Measurements from ENCODE around the gene BTF3. TPM values are rescaled to one million over a fixed set of nuclear protein-coding genes. Genes with fewer than 3 reads are reported as not detected.
A peak's percentile ranks its signal among the peaks of the same experiment; 100 is the strongest.
"Not testable (repeated sequence)": the region's sequence is repeated elsewhere in the genome, so short reads cannot be mapped to it uniquely, and the experiment has no call there.

BTF3 gene
- polyA plus RNA-seq, 1 donor from 2014 or later, result 324 TPM

- Histone ChIP-seq H4K20me1 (ENCODE audit: insufficient read depth) (no peaks in the 10 kb centered on the region), H3K4me3 (ENCODE audit: low read length) (no peak overlapping the region), H3K27me3 (ENCODE audit: insufficient read depth, low read depth, low read length) (peaks cover 52% of the 10 kb centered on the region), H3K9me3 (ENCODE audit: low read length) (no peaks in the 10 kb centered on the region), H3K79me2 (replicated peaks; ENCODE audit: insufficient read depth, low read length) (no peaks in the 10 kb centered on the region), H2AFZ (ENCODE audit: low read depth, low read length) (no peak overlapping the region), H3K4me2 (ENCODE audit: low read length) (no peak overlapping the region), H3K27ac (ENCODE audit: low read length) (no peak overlapping the region), H3K9me2 (ENCODE audit: insufficient read depth, low read length) (no peaks in the 10 kb centered on the region), H3K9ac (ENCODE audit: low read length) (no peak overlapping the region), H3K36me3 (ENCODE audit: insufficient read depth, low read length) (no peaks in the 10 kb centered on the region), H3F3A (ENCODE audit: insufficient read depth, low read length, poor library complexity, severe bottlenecking) (no peaks in the 10 kb centered on the region)
- TF ChIP-seq EP300 (conservative IDR thresholded peaks at IDR 0.05; ENCODE audit: poor library complexity, severe bottlenecking) (no peak), SMC3 (conservative IDR thresholded peaks at IDR 0.05; ENCODE audit: poor library complexity) (peak; percentile 49), CTCF (IDR thresholded peaks at IDR 0.05; ENCODE audit: poor library complexity, severe bottlenecking) (peak; percentile 76), EZH2 (IDR thresholded peaks at IDR 0.05; ENCODE audit: borderline replicate concordance, insufficient read depth, low read length, poor library complexity, severe bottlenecking) (no peak), RAD21 (conservative IDR thresholded peaks at IDR 0.05) (peak; percentile 46)
These were observed 43.7 kb upstream of the BTF3 start for GRCh38 chr5:73454379-73455036.

GRCh38 chr5:73456462-73456861 is 41.8 kb upstream of the BTF3 start:
- not testable (repeated sequence) for H3K27ac ChIP-seq (ENCODE audit: low read length); H3K4me2 ChIP-seq (ENCODE audit: low read length); H3K9ac ChIP-seq (ENCODE audit: low read length); H4K20me1 ChIP-seq (ENCODE audit: insufficient read depth); H3K36me3 ChIP-seq (ENCODE audit: insufficient read depth, low read length); H3K9me2 ChIP-seq (ENCODE audit: insufficient read depth, low read length); H3K9me3 ChIP-seq (ENCODE audit: low read length); H2AFZ ChIP-seq (ENCODE audit: low read depth, low read length); H3K79me2 ChIP-seq (replicated peaks; ENCODE audit: insufficient read depth, low read length); H3K4me3 ChIP-seq (ENCODE audit: low read length); H3F3A ChIP-seq (ENCODE audit: insufficient read depth, low read length, poor library complexity, severe bottlenecking)
- peaks cover 36% of the 10 kb centered on the region for H3K27me3 ChIP-seq (ENCODE audit: insufficient read depth, low read depth, low read length)

- Histone ChIP-seq H3K9me2 (ENCODE audit: insufficient read depth, low read length) (no peaks in the 10 kb centered on the region), H3K9ac (ENCODE audit: low read length) (no peak overlapping the region), H3K27ac (ENCODE audit: low read length) (no peak overlapping the region), H2AFZ (ENCODE audit: low read depth, low read length) (no peak overlapping the region), H3K4me2 (ENCODE audit: low read length) (no peak overlapping the region), H3K36me3 (ENCODE audit: insufficient read depth, low read length) (no peaks in the 10 kb centered on the region), H3K79me2 (replicated peaks; ENCODE audit: insufficient read depth, low read length) (no peaks in the 10 kb centered on the region), H3K9me3 (ENCODE audit: low read length) (no peaks in the 10 kb centered on the region), H3K27me3 (ENCODE audit: insufficient read depth, low read depth, low read length) (peaks cover 7% of the 10 kb centered on the region), H3F3A (ENCODE audit: insufficient read depth, low read length, poor library complexity, severe bottlenecking) (no peaks in the 10 kb centered on the region), H3K4me3 (ENCODE audit: low read length) (no peak overlapping the region), H4K20me1 (ENCODE audit: insufficient read depth) (no peaks in the 10 kb centered on the region)
- TF ChIP-seq RAD21 (conservative IDR thresholded peaks at IDR 0.05) (no peak), MXI1 (conservative IDR thresholded peaks at IDR 0.05; ENCODE audit: poor library complexity, severe bottlenecking) (no peak), EZH2 (IDR thresholded peaks at IDR 0.05; ENCODE audit: borderline replicate concordance, insufficient read depth, low read length, poor library complexity, severe bottlenecking) (no peak), REST (IDR thresholded peaks at IDR 0.05; ENCODE audit: borderline replicate concordance) (no peak), TAF1 (IDR thresholded peaks at IDR 0.05; ENCODE audit: low read depth) (no peak), CTCF (IDR thresholded peaks at IDR 0.05; ENCODE audit: poor library complexity, severe bottlenecking) (no peak), POLR2AphosphoS5 (IDR thresholded peaks at IDR 0.05) (no peak), SMC3 (conservative IDR thresholded peaks at IDR 0.05; ENCODE audit: poor library complexity) (no peak), EP300 (conservative IDR thresholded peaks at IDR 0.05; ENCODE audit: poor library complexity, severe bottlenecking) (no peak)
These were observed 38.9 kb upstream of the BTF3 start for GRCh38 chr5:73459366-73459765.
